A549 (cell line): Measurements from ENCODE around the gene IL17B. TPM values are rescaled to one million over a fixed set of nuclear protein-coding genes. Genes with fewer than 3 reads are reported as not detected.
A peak's percentile ranks its signal among the peaks of the same experiment; 100 is the strongest.

Source experiments
- ATAC-seq, 2 experiments: fragments of 200-7000 bp in 1 of 2; fragments of >200 bp in 1 of 2; cut with Nextera tagmentation in 1 of 2; cut with Tn5 transposase in 1 of 2; 3 replicates each; pipeline versions ENCODE4 v1.8.0 to v1.9.1; 2018 to 2020; ENCODE audit warnings: mild to moderate bottlenecking in 1 of 2, moderate library complexity in 1 of 2
- CTCF ChIA-PET: fragments of 300-600 bp; sonication (Branson Sonifier 250); formaldehyde crosslinking; extraction: SDS; loops from one replicate; lab custom pipeline; 2021; ENCODE audit warnings: antibody characterized with exemption, inconsistent platforms; lab: Yijun Ruan, JAX
- POLR2A ChIA-PET: fragments of 350-600 bp; formaldehyde crosslinking; extraction: SDS; loops from one replicate; lab custom pipeline; 2021; ENCODE audit warnings: antibody characterized with exemption, inconsistent platforms; lab: Yijun Ruan, JAX
- DNase-seq, 2 experiments: peaks; one replicate each; pipeline versions ENCODE4 v3.0.0 to v3.0.0-alpha.2; 2011 to 2016; ENCODE audit warnings: low read depth in 1 of 2, low spot score in 1 of 2
- FAIRE-seq: peaks from 2 replicates; lab custom pipeline; 2011; peaks lifted over from hg19 to GRCh38; lab: Jason Lieb, UNC
- H3K27ac ChIP-seq, 2 experiments: fragments of >200 bp; sonication (Bioruptor Twin); formaldehyde crosslinking; 3 replicates each; pipeline ENCODE4 v1.5.1; 2016 to 2017
- H3K4me1 ChIP-seq: fragments of >200 bp; sonication (Bioruptor Twin); formaldehyde crosslinking; 3 replicates; pipeline ENCODE4 v1.6.1; 2016
- H3K4me2 ChIP-seq: fragments of >200 bp; sonication (Bioruptor Twin); formaldehyde crosslinking; 3 replicates; pipeline ENCODE4 v1.6.1; 2016
- H3K4me3 ChIP-seq: fragments of >200 bp; sonication (Bioruptor Twin); formaldehyde crosslinking; 3 replicates; pipeline ENCODE4 v1.5.1; 2016
- H3K9me3 ChIP-seq: fragments of >200 bp; sonication (Bioruptor Twin); formaldehyde crosslinking; 3 replicates; pipeline ENCODE4 v1.6.1; 2016
- ATOH8 ChIP-seq: fragments of 250-450 bp; sonication (Bioruptor Pico); IDR thresholded peaks from 2 replicates; pipeline ENCODE4 v1.5.0; 2020; ENCODE audit warnings: low read depth, mild to moderate bottlenecking, moderate library complexity
- BHLHE40 ChIP-seq: IDR thresholded peaks from 2 replicates; pipeline ENCODE4 v1.6.1; 2012; ENCODE audit warnings: low read depth, low read length, inconsistent platforms
- CBX2 ChIP-seq: fragments of 200-600 bp; sonication (generic); IDR thresholded peaks from 2 replicates; pipeline ENCODE4 v1.6.1; 2016; ENCODE audit warnings: low read depth, mild to moderate bottlenecking, borderline replicate concordance
- CHD2 ChIP-seq: fragments of 150-350 bp; IDR thresholded peaks from 2 replicates; pipeline ENCODE4 v1.6.1; 2014; ENCODE audit warnings: low read length; ENCODE audit not compliant: partially characterized antibody
- CTCF ChIP-seq: fragments of >200 bp; sonication (Bioruptor Twin); formaldehyde crosslinking; IDR thresholded peaks from 3 replicates; pipeline ENCODE4 v1.5.1; 2016
- E2F6 ChIP-seq: IDR thresholded peaks from 2 replicates; pipeline ENCODE4 v1.6.1; 2012; ENCODE audit warnings: low read depth, borderline replicate concordance
- EP300 ChIP-seq, 2 experiments: fragments of >200 bp; sonication (Bioruptor Twin); formaldehyde crosslinking; IDR thresholded peaks; 2 replicates in 1 of 2; 3 replicates in 1 of 2; pipeline ENCODE4 v1.6.1; 2016 to 2017
- ESRRA ChIP-seq: fragments of 150-350 bp; IDR thresholded peaks from 2 replicates; pipeline ENCODE4 v1.6.1; 2014; ENCODE audit warnings: mild to moderate bottlenecking, low read length, borderline replicate concordance
- FOSL2 ChIP-seq, 2 experiments: fragments of 450-650 bp in 1 of 2; fragments of >200 bp in 1 of 2; sonication (Bioruptor Twin) in 1 of 2; formaldehyde crosslinking; IDR thresholded peaks; 2 replicates each; pipeline versions ENCODE4 v1.5.0 to v1.6.1; 2016 to 2020; ENCODE audit warnings: mild to moderate bottlenecking in 1 of 2, moderate library complexity in 1 of 2
- GATA3 ChIP-seq: IDR thresholded peaks from 2 replicates; pipeline ENCODE4 v1.6.1; 2012; ENCODE audit warnings: borderline replicate concordance
- HDAC2 ChIP-seq: fragments of 200-600 bp; sonication (generic); IDR thresholded peaks from 2 replicates; pipeline ENCODE4 v1.6.1; 2016
- HEYL ChIP-seq: fragments of 250-450 bp; sonication (Bioruptor Pico); IDR thresholded peaks from 2 replicates; pipeline ENCODE4 v1.8.0; 2021; ENCODE audit warnings: mild to moderate bottlenecking, moderate library complexity
- HOXA7 ChIP-seq: fragments of 250-450 bp; sonication (Bioruptor Pico); IDR thresholded peaks from 2 replicates; pipeline ENCODE4 v1.5.0; 2020; ENCODE audit warnings: mild to moderate bottlenecking, moderate library complexity
- HOXB5 ChIP-seq: fragments of 250-450 bp; sonication (Bioruptor Pico); IDR thresholded peaks from 2 replicates; pipeline ENCODE4 v1.5.0; 2020; ENCODE audit warnings: mild to moderate bottlenecking, moderate library complexity
- KDM1A ChIP-seq: fragments of 200-600 bp; sonication (generic); IDR thresholded peaks from 2 replicates; pipeline ENCODE4 v1.6.1; 2016; ENCODE audit warnings: low read depth, mild to moderate bottlenecking
- MAFK ChIP-seq: fragments of 450-650 bp; IDR thresholded peaks from 2 replicates; pipeline ENCODE4 v1.6.1; 2014; ENCODE audit not compliant: partially characterized antibody
- MAX ChIP-seq: IDR thresholded peaks from 2 replicates; pipeline ENCODE4 v1.6.1; 2012
- NR3C1 ChIP-seq: fragments of >200 bp; sonication (Bioruptor Twin); formaldehyde crosslinking; IDR thresholded peaks from 3 replicates; pipeline ENCODE4 v1.6.1; 2017
- PBX3 ChIP-seq: IDR thresholded peaks from 2 replicates; pipeline ENCODE4 v1.6.1; 2012
- PHF8 ChIP-seq: fragments of 200-600 bp; sonication (generic); IDR thresholded peaks from 2 replicates; pipeline ENCODE4 v1.6.1; 2016; ENCODE audit warnings: low read depth, mild to moderate bottlenecking, antibody characterized with exemption, moderate library complexity, borderline replicate concordance
- RAD21 ChIP-seq, 2 experiments: fragments of >200 bp in 1 of 2; sonication (Bioruptor Twin) in 1 of 2; formaldehyde crosslinking in 1 of 2; IDR thresholded peaks in 1 of 2; conservative IDR thresholded peaks in 1 of 2; 2 replicates in 1 of 2; 3 replicates in 1 of 2; pipeline ENCODE4 v1.6.1; 2012 to 2018; ENCODE audit warnings: inconsistent platforms in 1 of 2
- RCOR1 ChIP-seq: fragments of 150-350 bp; IDR thresholded peaks from 2 replicates; pipeline ENCODE4 v1.6.1; 2014; ENCODE audit warnings: antibody characterized with exemption, low read length, low read depth
- RFX5 ChIP-seq: fragments of 450-650 bp; IDR thresholded peaks from 2 replicates; pipeline ENCODE4 v1.7.1; 2014; ENCODE audit warnings: antibody characterized with exemption, mild to moderate bottlenecking, moderate library complexity
- RNF2 ChIP-seq: fragments of 200-600 bp; sonication (generic); IDR thresholded peaks from 2 replicates; pipeline ENCODE4 v1.6.1; 2016; ENCODE audit warnings: low read depth, mild to moderate bottlenecking, antibody characterized with exemption, moderate library complexity, borderline replicate concordance
- TP53 ChIP-seq: fragments of 250-450 bp; sonication (Bioruptor Pico); IDR thresholded peaks from 2 replicates; pipeline ENCODE4 v1.5.0; 2021; ENCODE audit warnings: mild to moderate bottlenecking, moderate library complexity
- ZFP36 ChIP-seq: fragments of 450-650 bp; IDR thresholded peaks from 2 replicates; pipeline ENCODE4 v1.6.1; 2014; ENCODE audit warnings: borderline replicate concordance; ENCODE audit not compliant: partially characterized antibody
- ZNF302 ChIP-seq: fragments of 250-450 bp; sonication (Bioruptor Pico); IDR thresholded peaks from 2 replicates; pipeline ENCODE4 v1.9.0; 2021; ENCODE audit warnings: inconsistent platforms, mild to moderate bottlenecking, moderate library complexity
- WGBS: methylation state at CpG from one replicate; pipeline ENCODE4 v1.1.6; 2017; ENCODE audit errors: missing lambda C conversion rate; 5-methylcytosine and 5-hydroxymethylcytosine counted together
- polyA plus RNA-seq, 4 experiments: library from polyadenylated mRNA; depleted of rRNA in 3 of 4; stranded (reverse); fragments of >200 nt; fragmentation: RNase III in 1 of 4; extraction: RNeasy Plus Mini Kit Qiagen cat#74134 plus additional on column Dnase treatment in 1 of 4; gene quantifications; 2 replicates in 3 of 4; 3 replicates in 1 of 4; pipeline ENCODE4 v1.2.3, GENCODE V29; 2011 to 2017

Gene IL17B
- polyA plus RNA-seq, 2 of the 4 experiments (the other 2 are of a cell fraction): 0.23 TPM; not detected in 1

- no peak overlapping the region for H3K4me2 ChIP-seq
- no peak overlapping the region for H3K27ac ChIP-seq
- TF ChIP-seq HOXB5 (CRISPR knock-in tag) (no peak), HOXA7 (CRISPR knock-in tag) (no peak), ATOH8 (CRISPR knock-in tag) (no peak), HDAC2 (no peak), RCOR1 (no peak), BHLHE40 (no peak), FOSL2 (IDR thresholded peaks at IDR 0.05) (no peak), FOSL2 (CRISPR knock-in tag; IDR thresholded peaks at IDR 0.05) (no peak), CHD2 (no peak), CTCF (no peak), GATA3 (no peak)
- no peak overlapping the region for H3K4me3 ChIP-seq
- FAIRE-seq (no peak), ATAC-seq (no peak), DNase-seq (no peak)
- peaks cover 13% of the 10 kb centered on the region; the same call in 1 of the 3 replicates for H3K4me1 ChIP-seq
- H3K9me3 ChIP-seq: no peaks in the 10 kb centered on the region
- POLR2A ChIA-PET: no interaction called here
- CTCF ChIA-PET: interaction anchor here (1.1 to 21.3 kb wide), 4 partner anchors 11 to 224 kb away, joined by 3 to 275 read pairs (median 3); partner anchors contain the start of gene IL17B
- WGBS: 92% methylated on average over 5 of the region's 5 CpGs
These were observed 50.9 kb downstream of the IL17B start for GRCh38 chr5:149328177-149328576.

- FAIRE-seq: no peak
- Histone ChIP-seq H3K27ac (no peak overlapping the region), H3K4me2 (0 out of 3 replicates have a peak overlapping the region, but pooled peaks have one; percentile 14), H3K4me1 (peaks cover 13% of the 10 kb centered on the region; the same call in 1 of the 3 replicates)
- peak in 1 of 2 experiments; percentile 36 for DNase-seq
- TF ChIP-seq RNF2 (no peak), GATA3 (no peak), BHLHE40 (no peak), E2F6 (no peak), NR3C1 (no peak), RAD21 (conservative IDR thresholded peaks at IDR 0.05 in 1 of 2, IDR thresholded peaks at IDR 0.05 in 1 of 2) (no peak), PBX3 (no peak), ESRRA (no peak), RFX5 (no peak), KDM1A (no peak), ZFP36 (no peak), EP300 (IDR thresholded peaks at IDR 0.05) (no peak), MAX (no peak), ZNF302 (CRISPR knock-in tag) (no peak), CBX2 (no peak), HEYL (CRISPR knock-in tag) (no peak), PHF8 (no peak), TP53 (no peak), ATOH8 (CRISPR knock-in tag) (no peak), MAFK (no peak)
- TF ChIP-seq, all 56 proteins: peak for 0
- ATAC-seq: peak in 1 of 2 experiments; percentile 53; a peak in 2 of 6 replicates
- CTCF ChIA-PET: interaction anchor here (1.3 to 21.3 kb wide), 5 partner anchors 9 to 238 kb away, joined by 5 to 275 read pairs (median 7); partner anchors contain the start of gene IL17B
- H3K9me3 ChIP-seq: no peaks in the 10 kb centered on the region
- WGBS: 46% methylated on average over 3 of the region's 3 CpGs
- H3K4me3 ChIP-seq: no peak overlapping the region
- POLR2A ChIA-PET: no interaction called here
These were observed 52.5 kb downstream of the IL17B start for GRCh38 chr5:149326611-149327010.
